Medulla oblongata (tissue), 1 donor: ENCODE measurements around the gene SLC39A11.

Experiments used
- DNase-seq: peaks from one replicate; pipeline ENCODE4 v3.0.0-alpha.2; 2015; ENCODE audit errors: extremely low spot score

The SLC39A11 gene

DNA sequence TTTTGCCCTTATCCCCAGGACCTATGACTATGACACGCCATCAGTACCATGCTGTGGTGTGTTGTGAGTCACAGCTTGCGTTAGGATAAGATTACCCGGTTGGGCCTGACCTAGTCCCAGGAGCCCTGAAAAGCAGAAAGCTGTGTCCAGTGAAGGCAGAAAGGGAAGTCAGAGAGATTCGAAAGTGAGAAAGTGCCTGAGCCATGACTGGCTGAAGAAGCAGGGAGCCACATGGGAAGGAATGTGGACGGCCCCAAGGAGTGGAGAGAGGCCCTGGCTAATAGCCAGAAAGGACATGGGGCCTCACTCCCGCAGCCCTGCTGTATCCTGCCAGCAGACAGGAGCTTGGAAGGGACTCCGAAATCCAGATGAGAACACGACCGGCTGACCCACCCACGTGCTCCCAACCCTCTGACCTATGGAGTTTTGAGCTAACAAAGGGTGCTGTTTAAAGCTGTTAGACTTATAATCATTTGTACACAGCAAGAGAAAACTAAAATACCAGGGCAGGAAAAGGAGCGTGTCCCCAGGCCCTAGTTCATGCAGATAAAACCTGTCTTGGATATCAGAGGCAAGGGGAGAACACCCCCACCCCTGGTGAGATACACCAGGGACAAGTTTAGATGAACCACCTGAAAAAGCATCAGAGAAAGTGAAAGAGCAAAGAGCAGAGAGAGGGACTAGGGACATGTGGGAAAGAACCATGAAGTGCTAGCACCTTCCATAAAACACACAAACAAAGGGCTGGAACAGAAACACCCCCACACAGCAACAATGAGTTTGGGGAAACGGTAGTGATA lies 115.3 kb downstream of the SLC39A11 start:
- DNase-seq: peak; percentile 74

DNA sequence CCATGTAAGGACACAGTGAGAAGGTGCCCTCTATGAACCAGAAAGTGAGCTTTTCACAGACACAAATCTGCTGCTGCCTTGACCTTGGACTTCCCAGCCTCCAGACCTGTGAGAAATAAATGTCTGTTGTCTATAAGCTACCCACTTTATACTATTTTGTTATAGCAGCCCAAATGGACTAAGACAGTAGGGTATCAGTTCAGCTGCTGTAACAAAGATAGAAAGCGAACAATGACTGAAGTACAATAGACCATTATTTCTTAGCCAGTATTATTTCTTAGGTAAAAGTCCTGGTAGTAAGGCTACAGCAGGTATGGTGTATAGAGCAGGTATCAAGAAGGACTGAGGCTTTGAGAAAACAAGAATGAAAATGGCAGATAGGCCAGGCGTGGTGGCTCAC lies 117.0 kb downstream of the SLC39A11 start:
- no peak for DNase-seq

DNA sequence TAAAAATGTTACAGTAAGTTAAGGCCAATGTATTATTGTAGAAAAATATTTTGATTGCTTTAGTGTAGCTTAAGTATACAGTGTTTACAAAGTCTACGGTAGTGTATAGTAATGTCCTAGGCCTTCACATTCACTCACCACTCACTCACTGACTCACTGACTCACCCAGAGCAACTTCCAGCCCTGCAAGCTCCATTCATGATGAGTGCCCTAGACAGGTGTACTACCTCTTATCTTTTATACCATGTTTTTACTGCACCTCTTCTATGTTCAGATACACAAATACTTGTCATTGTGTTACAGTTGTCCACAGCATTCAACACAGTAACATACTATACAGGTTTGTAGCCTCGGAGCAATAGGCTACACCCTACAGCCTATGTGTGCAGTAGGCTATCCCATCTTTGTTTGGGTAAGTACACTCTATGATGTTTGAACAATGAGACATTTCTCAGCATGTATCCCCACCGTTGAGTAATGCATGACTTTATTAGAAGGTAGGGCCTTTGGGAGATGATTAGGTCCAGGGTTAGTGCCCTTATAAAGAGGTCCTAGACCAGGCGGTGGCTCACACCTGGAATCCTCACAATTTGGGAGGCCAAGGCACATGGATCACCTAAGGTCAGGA lies 117.8 kb downstream of the SLC39A11 start:
- no peak for DNase-seq

DNA sequence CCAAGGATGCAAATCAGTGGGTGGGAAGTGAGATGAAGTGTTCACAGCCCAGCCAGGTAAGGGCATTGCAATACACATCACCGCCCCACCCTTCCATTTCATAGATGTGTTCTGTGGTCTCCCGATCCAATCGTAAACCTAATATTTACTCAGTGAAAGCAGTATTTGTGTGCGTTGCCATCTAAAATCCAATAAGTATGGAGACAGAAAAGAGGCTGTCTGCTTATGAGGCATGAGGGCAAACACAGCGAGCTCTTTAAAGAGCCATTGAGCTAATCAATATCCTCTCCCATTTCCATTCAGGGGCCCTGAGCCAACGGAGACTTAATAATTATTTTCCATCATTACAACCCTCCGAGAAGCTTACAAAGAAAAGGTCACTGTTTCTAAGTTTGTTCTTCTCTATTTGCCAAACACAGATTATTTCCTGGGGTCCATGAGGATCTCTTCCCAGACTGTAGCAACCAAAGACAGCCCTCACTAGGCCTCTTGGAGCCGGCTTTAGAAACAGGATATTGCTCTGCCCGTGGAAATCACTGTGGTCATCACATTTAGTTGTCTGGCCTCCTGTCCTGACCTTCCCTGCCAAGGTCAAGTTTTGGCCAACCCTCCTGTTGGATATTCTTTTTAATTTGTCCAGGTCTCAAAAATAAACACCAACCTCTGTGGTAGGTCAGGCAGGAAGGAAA lies 120.1 kb downstream of the SLC39A11 start:
- no peak for DNase-seq

- DNase-seq: no peak
These were observed 121.1 kb downstream of the SLC39A11 start for GRCh38 chr17:72971226-72971880.

DNA sequence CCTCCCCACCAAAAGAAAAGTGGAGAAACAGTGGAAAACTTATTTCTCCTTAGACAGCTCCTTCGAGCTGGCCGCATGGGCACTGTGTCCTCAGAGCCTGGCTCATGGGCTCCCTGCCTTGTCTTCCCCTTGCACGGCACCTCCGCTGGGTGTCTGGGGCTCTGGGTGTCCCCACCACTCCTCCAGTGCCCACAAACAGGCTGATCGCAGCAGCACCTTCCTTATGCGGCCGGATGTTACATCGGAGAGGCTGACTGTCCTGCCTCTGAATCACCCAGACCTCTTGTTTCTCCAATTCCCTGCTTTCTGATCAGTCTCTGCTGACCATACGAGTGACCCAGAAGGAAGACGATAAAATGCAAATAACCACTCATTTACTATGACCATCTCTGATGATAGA lies 121.7 kb downstream of the SLC39A11 start:
- DNase-seq: no peak

DNA sequence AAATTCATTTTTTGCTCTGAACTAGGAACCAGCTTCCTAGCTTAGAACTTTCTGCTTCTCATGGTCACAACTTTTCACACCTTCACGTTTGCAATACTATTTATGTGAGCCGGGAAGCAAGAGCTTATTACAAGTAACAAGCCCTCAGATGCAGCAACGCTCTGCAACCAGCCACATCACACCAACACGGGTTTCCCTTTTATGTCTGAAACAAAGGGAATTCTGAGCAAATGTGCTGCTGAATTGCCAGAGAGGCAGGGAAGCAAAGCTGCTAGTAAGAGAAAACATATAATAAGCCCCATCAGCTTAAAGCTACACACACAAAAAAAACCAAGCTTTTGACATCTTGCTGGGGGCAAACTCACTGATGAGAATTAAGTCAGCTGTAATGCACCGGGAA lies 122.2 kb downstream of the SLC39A11 start:
- peak; percentile 55 for DNase-seq

DNA sequence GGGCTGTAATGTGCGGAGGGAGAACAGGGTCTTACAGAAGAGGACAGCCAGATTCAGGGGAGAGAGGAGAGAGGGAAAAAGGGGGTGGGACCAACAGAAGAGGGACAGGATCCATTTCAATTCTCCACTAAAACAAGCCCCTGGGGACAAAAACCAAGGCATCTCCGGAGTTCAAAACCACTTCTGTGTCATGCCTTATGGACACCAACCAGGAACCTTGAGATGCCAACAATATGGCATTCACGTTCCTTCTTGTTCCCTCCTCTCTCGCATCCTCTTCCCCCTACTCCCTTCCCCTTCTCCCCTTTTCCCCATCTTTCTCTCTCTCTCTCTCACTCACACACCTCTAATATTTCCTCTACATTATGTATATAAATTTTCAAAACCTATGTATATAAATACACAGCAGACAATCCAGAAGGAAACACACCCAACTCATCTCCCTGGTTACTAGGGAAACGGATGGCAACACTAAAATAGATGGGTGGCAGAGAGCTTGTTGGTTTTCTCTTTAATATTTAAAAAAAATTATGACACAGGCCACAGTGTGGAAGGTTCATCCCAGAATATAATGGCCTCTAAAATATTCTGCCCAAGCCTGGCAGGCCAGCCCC lies 123.1 kb downstream of the SLC39A11 start:
- DNase-seq: no peak

- DNase-seq: no peak
These were observed 123.7 kb downstream of the SLC39A11 start for GRCh38 chr17:72968798-72969197.

DNA sequence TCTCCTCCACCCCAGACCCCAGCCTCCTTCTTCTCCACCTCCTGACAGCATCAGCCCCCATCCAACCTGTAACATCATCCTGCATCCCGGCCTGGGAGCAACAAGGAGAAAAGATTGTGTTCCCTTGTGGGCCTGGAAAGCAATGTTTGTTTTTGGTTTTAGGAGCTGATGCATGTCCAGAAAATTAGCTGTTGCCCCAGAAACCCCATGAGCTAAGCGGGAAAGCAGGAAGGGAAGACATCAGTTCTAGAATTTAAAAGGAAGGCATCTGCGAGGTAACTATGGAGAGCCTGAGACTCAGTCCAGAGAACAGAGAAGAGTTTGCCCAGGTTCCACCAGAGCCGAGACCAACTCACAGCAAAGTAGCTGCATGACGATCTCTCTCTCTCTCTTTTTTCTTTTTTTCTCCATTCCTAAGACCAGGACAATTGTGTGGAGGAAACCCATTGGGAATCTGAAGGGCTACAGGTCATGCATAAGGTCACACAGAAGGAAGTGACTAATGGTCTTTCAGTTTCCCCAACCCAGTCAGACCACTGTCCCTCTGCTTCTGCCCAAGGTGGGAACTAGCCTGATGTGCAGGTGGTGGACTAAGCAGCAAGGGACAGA lies 124.4 kb downstream of the SLC39A11 start:
- DNase-seq: peak; percentile 51

GRCh38 chr17:72967277-72967970 lies 125.1 kb downstream of the SLC39A11 start:
- no peak for DNase-seq

DNA sequence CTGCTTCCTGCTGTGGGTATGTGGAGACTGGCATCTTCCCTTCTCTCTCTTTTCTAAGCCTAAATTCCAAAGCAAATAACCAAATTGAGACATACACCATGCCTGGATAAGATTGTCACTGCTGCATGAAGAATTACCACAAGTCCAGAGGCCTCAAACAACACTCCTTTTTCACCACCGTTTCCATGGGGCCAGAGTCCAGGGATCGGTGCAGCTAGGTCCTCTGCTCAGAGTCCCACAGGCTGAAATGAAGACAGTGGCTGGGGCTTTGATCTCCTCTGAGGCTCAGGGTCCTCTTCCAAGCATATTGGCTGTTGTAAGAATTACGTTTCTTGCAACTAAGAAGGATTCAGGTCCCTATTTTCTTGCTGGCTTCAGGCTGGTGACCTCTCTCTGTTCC lies 130.4 kb downstream of the SLC39A11 start:
- no peak for DNase-seq

- no peak for DNase-seq
These were observed 136.9 kb downstream of the SLC39A11 start for GRCh38 chr17:72955391-72956140.

DNA sequence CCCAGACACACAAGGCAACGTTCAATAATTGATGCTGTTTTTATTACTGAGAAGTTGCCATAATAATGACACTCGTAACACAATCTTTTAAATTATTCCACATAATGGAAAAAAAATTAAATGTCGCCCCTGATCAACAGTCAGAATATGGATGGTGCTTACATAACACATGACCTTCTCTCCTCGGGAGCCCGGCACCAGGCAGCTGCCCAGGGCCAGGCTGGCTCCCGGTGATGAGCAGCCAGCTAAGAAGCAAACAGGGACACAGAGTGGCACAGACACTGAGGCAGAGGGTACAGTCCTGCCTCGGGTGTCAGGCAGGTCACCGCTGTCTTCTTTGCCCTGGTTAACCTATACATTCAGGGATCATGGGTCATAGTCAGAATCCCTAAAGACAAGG lies 137.9 kb downstream of the SLC39A11 start:
- peak; percentile 40 for DNase-seq

DNA sequence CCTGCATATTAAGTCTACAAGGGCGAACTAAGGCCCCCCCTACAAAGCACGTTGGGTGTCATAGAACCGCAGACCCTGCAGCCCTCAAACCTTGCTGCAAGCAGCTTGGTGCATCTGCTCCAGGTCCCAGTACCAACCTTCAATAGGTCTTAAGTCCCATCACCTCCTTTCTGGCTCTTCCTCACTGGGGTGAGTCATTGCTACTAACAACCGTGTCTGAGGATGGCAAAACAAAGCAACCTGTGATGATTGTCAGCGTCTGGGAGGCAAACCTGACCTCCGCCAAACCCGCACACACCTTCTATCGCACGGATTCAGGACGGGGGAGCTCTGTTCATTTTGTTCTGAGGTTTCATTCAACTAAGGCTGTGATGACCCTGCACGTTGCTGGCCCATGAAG lies 138.9 kb downstream of the SLC39A11 start:
- DNase-seq: no peak

- DNase-seq: no peak
These were observed 139.7 kb downstream of the SLC39A11 start for GRCh38 chr17:72952641-72953315.

DNA sequence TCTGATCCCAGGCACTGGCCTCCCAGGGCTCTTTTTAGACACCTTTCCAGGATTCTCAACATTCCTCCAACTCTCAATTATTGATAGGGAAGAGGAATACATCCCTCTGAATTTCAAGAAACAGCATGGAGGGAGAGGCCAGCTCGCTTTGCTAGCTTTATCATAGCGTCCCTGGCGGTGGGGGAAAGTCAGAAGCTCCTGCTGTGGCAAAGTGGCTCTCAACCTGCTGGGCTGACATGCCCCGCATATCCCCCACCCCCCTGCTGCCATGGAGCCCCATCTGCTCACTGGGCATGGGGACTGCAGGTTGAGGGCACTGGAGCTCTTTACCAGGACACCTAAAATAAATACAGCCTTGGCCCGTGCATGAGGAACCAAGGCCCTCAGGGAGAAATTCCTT lies 140.3 kb downstream of the SLC39A11 start:
- DNase-seq: no peak

- DNase-seq: no peak
These were observed 142.1 kb downstream of the SLC39A11 start for GRCh38 chr17:72950242-72950931.

DNA sequence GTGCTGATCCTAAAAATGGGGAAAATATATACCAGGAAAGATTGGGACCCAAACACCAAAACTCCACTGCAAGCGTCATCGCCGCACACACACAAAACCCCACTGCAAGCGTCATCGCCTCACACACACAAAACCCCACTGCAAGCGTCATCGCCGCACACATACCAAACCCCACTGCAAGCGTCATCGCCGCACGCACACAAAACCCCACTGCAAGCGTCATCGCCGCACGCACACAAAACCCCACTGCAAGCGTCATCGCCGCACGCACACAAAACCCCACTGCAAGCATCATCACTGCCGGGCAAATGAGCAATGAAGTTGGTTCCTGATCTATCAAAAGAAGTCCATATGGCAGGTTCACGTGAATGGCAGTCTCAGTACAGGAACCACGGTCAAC lies 144.4 kb downstream of the SLC39A11 start:
- DNase-seq: no peak
